Ovary (tissue), 9 donors: Measurements from ENCODE around the gene KRT39. TPM values are rescaled to one million over a fixed set of nuclear protein-coding genes. Genes with fewer than 3 reads are reported as not detected.

Experiments used
- DNase-seq, 5 donors: peaks; one replicate each; pipeline ENCODE4 v3.0.0-alpha.2; 2019 to 2020
- H3K27ac ChIP-seq, 2 donors: fragments of 200-600 bp; one replicate each; pipeline versions ENCODE4 v1.5.1 to v1.8.0; 2019 to 2022
- H3K27me3 ChIP-seq: fragments of 200-600 bp; one replicate; pipeline ENCODE4 v1.8.0; 2022
- H3K36me3 ChIP-seq: fragments of 200-600 bp; sonication (generic); one replicate; pipeline ENCODE4 v1.5.1; 2019
- H3K4me1 ChIP-seq: one replicate; pipeline ENCODE4 v1.8.1; 2013; ENCODE audit warnings: mild to moderate bottlenecking, moderate library complexity; ENCODE audit not compliant: insufficient read depth
- H3K4me3 ChIP-seq: fragments of 200-600 bp; sonication (generic); one replicate; pipeline ENCODE4 v1.5.1; 2017
- H3K9me3 ChIP-seq, 2 donors: fragments of 200-600 bp in 1 of 2; sonication (generic) in 1 of 2; one replicate each; pipeline versions ENCODE4 v1.5.1 to v1.8.1; 2013 to 2019; ENCODE audit warnings: mild to moderate bottlenecking in 1 of 2, moderate library complexity in 1 of 2
- EP300 ChIP-seq: sonication (generic); formaldehyde crosslinking; IDR thresholded peaks from one replicate; pipeline ENCODE4 v1.6.1; 2017; ENCODE audit warnings: antibody characterized with exemption
- POLR2A ChIP-seq: fragments of 450-650 bp; IDR thresholded peaks from one replicate; pipeline ENCODE4 v1.6.1; 2017; ENCODE audit warnings: antibody characterized with exemption, mild to moderate bottlenecking, moderate library complexity
- WGBS, 3 donors: extraction: QIAGEN DNeasy Blood & Tissue Kit in 1 of 3; methylation state at CpG; one replicate each; pipeline versions ENCODE4 v1.1.5 to v1.1.7; 2013 to 2017; 5-methylcytosine and 5-hydroxymethylcytosine counted together
- intact Hi-C, 4 donors: fragments of 100-400 bp; cut with DNase I; formaldehyde crosslinking; loops; one replicate each; pipeline versions ENCODE4 v1.11.0 to v1.15.1; 2022 to 2023
- polyA plus RNA-seq, 2 donors: library from polyadenylated mRNA; stranded (reverse); fragments of 200-250 nt in 1 of 2; fragments of 350-450 nt in 1 of 2; fragmentation: Illumina TruSeq in 1 of 2; extraction: RNeasy Lipid Tissue Mini Kit (QIAGEN cat#74804) in 1 of 2; gene quantifications; one replicate each; pipeline ENCODE4 v1.2.3, GENCODE V29; 2013 to 2014
- total RNA-seq, 7 donors: library from RNA; depleted of rRNA in 2 of 7; stranded (reverse); fragments of >200 nt in 2 of 7; fragmentation: NEBNext Ultra II Directional in 3 of 7; extraction: Animal tissue kit (Norgen Biotek cat#: 25700) in 3 of 7; gene quantifications; one replicate each; pipeline versions ENCODE4 v1.1.0 to v1.2.4, GENCODE V29; 2016 to 2023
- TF ChIP-seq, protein P1 (sequence below), 3 donors: fragments of 450-650 bp in 2 of 3; fragments of 200-600 bp in 1 of 3; IDR thresholded peaks; one replicate each; pipeline versions ENCODE4 v1.5.1 to v1.8.0; 2016 to 2022; ENCODE audit warnings: antibody characterized with exemption in 3 of 3, mild to moderate bottlenecking in 1 of 3
- donor health status: DM: no; HTN: no; CAD: no; lungs with moderate emphysema.
- donor health status: DM: no; HTN: no; CAD: no.
- donor health status: Bipolar disorder and iron deficiency.
- donor health status: DM: yes; HTN: yes; CAD: no.
- donor health status: DM: no; HTN: no; CAD: no.
- donor health status: DM: yes; HTN: yes; CAD: no.

Gene KRT39
- total and polyA plus RNA-seq, 9 donors: 0.69 TPM; not detected in 8

- no peaks in the 10 kb centered on the region for H3K36me3 ChIP-seq
- no peaks in the 10 kb centered on the region for H3K27me3 ChIP-seq
- TF ChIP-seq, protein P1, sequence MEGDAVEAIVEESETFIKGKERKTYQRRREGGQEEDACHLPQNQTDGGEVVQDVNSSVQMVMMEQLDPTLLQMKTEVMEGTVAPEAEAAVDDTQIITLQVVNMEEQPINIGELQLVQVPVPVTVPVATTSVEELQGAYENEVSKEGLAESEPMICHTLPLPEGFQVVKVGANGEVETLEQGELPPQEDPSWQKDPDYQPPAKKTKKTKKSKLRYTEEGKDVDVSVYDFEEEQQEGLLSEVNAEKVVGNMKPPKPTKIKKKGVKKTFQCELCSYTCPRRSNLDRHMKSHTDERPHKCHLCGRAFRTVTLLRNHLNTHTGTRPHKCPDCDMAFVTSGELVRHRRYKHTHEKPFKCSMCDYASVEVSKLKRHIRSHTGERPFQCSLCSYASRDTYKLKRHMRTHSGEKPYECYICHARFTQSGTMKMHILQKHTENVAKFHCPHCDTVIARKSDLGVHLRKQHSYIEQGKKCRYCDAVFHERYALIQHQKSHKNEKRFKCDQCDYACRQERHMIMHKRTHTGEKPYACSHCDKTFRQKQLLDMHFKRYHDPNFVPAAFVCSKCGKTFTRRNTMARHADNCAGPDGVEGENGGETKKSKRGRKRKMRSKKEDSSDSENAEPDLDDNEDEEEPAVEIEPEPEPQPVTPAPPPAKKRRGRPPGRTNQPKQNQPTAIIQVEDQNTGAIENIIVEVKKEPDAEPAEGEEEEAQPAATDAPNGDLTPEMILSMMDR (IDR thresholded peaks at IDR 0.05): no peak
- TF ChIP-seq EP300 (no peak), POLR2A (no peak)
- no peaks in the 10 kb centered on the region for H3K4me1 ChIP-seq
- no peak within 1 kb of the TSS for H3K4me3 ChIP-seq
- no peak within 1 kb of the TSS for H3K27ac ChIP-seq
- intact Hi-C loops: loop anchor here in 1 of 4 donors (10.0 kb wide), 1 partner anchor 1974 kb away; no protein-coding TSS in a partner anchor
- WGBS, 3 donors: 84 to 89% (median 86%) methylated on average over 8 of the region's 8 CpGs
- H3K9me3 ChIP-seq: no peaks in the 10 kb centered on the region
- DNase-seq: no peak
Measured at GRCh38 chr17:41008811-41009210, 42.1 kb upstream of the KRT39 start, which contains the start of gene KRTAP3-1. TSS of gene KRTAP3-1 (minus strand) at chr17:41009128. CDS start at chr17:41009074, 54 bp downstream.

- Histone ChIP-seq H3K4me3 (no peak overlapping the region), H3K4me1 (no peaks in the 10 kb centered on the region), H3K9me3 (no peaks in the 10 kb centered on the region), H3K27me3 (no peaks in the 10 kb centered on the region), H3K27ac (no peak overlapping the region), H3K36me3 (no peaks in the 10 kb centered on the region)
- intact Hi-C loops: loop anchor here in 1 of 4 donors (10.0 kb wide), 1 partner anchor 1970 kb away; no protein-coding TSS in a partner anchor
- DNase-seq: no peak
- TF ChIP-seq POLR2A: no peak
- TF ChIP-seq, protein P1 (IDR thresholded peaks at IDR 0.05): no peak
- TF ChIP-seq EP300: no peak
- WGBS, 3 donors: 88 to 95% (median 95%) methylated on average over 3 of the region's 3 CpGs
Measured at GRCh38 chr17:41004397-41004796, 37.6 kb upstream of the KRT39 start.

- DNase-seq: no peak
- TF ChIP-seq EP300 (no peak), POLR2A (no peak)
- TF ChIP-seq, protein P1 (IDR thresholded peaks at IDR 0.05): no peak
- H3K4me1 ChIP-seq: no peaks in the 10 kb centered on the region
- intact Hi-C loops: loop anchor here in 1 of 4 donors (10.0 kb wide), 1 partner anchor 1969 kb away; no protein-coding TSS in a partner anchor
- no peaks in the 10 kb centered on the region for H3K9me3 ChIP-seq
- WGBS, 3 donors: 49 to 52% (median 50%) methylated on average over 4 of the region's 4 CpGs
- H3K27ac ChIP-seq: no peak overlapping the region
- no peaks in the 10 kb centered on the region for H3K27me3 ChIP-seq
- no peak overlapping the region for H3K4me3 ChIP-seq
- no peaks in the 10 kb centered on the region for H3K36me3 ChIP-seq
Measured at GRCh38 chr17:41003926-41004325, 37.2 kb upstream of the KRT39 start.

DNA sequence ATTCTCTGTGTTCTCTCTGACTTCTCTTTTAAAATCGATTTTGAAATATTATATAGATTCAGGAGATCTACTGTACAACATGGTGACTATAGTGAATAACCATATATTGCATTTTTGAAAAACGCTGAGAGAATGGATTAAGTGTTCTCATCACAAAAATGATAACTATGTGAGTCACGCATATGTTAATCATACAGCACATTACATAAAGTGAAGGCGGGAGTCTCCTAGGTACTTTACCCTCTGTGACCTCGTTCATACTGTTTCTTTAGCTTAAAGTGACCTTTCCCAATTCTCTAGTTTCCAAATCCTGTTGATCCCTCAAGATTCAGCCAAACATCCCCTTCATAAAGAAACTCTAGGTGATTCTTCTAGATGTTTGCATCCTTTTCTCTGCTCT lies 36.1 kb upstream of the KRT39 start:
- Histone ChIP-seq H3K4me3 (no peak overlapping the region), H3K27me3 (no peaks in the 10 kb centered on the region), H3K4me1 (no peaks in the 10 kb centered on the region), H3K36me3 (no peaks in the 10 kb centered on the region), H3K27ac (no peak overlapping the region), H3K9me3 (no peaks in the 10 kb centered on the region)
- no peak for DNase-seq
- intact Hi-C loops: loop anchor here in 1 of 4 donors (10.0 kb wide), 1 partner anchor 1968 kb away; no protein-coding TSS in a partner anchor
- 58 to 61% (median 60%) methylated on average over 5 of the region's 5 CpGs for WGBS, 3 donors
- TF ChIP-seq POLR2A (no peak), EP300 (no peak)
- TF ChIP-seq, protein P1 (IDR thresholded peaks at IDR 0.05): no peak
